GM13976 (cell line): ENCODE measurements around the gene FGF4.

Source experiments
- DNase-seq: peaks from one replicate; pipeline ENCODE4 v3.0.0; 2012; ENCODE audit warnings: low spot score
- in situ Hi-C: fragments of 300-500 bp; cut with MboI; formaldehyde crosslinking; loops from one replicate; pipeline ENCODE4 v1.12.0; 2022; ENCODE audit warnings: low sequenced_read_pairs, mixed read lengths, inconsistent platforms; ENCODE audit not compliant: unreplicated experiment
- TF ChIP-seq, protein P1 (sequence below): IDR thresholded peaks from 2 replicates; pipeline ENCODE4 v1.5.1; 2012; ENCODE audit warnings: borderline replicate concordance, mild to moderate bottlenecking; ENCODE audit not compliant: insufficient read depth; ENCODE audit errors: extremely low read depth, missing control alignments, control extremely low read depth

FGF4 gene

DNA sequence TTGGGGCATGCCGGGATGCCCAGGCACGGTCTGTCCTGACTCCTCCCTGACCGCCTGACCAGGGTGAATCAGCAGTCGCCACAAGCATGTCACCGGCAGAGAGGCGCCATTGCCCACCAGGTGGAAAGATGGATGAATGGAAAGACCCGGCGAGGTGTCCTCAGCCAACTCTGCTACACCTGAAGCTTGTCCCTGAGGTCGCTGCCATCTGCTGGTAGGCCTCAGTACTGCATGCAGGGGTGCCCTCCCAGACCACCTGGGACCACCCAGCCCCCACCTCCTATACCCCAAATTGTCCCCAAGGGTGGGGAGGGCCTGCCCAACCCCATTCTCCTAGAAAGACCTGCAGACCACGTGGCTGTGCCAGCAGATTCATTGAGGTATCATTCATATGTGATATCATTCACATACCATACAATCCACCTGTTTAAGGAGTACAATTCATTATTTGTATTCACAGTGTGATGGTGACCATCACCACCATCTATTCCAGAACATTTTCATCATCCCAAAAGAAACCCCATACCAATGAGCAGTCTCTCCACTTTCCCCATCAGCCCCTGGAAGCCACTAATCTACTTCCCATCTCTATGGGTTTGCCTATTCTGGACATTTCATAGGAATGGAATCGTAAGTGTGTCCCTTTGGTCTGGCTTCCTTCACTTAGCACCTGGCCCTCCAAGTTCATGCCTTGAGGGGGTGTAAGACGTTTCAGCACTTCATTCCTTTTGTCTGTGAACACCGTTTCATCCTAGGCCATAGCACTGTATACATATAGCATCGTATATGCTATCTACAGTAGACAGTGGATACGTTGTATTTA is 26.6 kb upstream of the FGF4 start:
- TF ChIP-seq, protein P1, sequence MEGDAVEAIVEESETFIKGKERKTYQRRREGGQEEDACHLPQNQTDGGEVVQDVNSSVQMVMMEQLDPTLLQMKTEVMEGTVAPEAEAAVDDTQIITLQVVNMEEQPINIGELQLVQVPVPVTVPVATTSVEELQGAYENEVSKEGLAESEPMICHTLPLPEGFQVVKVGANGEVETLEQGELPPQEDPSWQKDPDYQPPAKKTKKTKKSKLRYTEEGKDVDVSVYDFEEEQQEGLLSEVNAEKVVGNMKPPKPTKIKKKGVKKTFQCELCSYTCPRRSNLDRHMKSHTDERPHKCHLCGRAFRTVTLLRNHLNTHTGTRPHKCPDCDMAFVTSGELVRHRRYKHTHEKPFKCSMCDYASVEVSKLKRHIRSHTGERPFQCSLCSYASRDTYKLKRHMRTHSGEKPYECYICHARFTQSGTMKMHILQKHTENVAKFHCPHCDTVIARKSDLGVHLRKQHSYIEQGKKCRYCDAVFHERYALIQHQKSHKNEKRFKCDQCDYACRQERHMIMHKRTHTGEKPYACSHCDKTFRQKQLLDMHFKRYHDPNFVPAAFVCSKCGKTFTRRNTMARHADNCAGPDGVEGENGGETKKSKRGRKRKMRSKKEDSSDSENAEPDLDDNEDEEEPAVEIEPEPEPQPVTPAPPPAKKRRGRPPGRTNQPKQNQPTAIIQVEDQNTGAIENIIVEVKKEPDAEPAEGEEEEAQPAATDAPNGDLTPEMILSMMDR: peak; percentile 71
- peak; percentile 76 for DNase-seq
- in situ Hi-C loops: no loop called here

DNA sequence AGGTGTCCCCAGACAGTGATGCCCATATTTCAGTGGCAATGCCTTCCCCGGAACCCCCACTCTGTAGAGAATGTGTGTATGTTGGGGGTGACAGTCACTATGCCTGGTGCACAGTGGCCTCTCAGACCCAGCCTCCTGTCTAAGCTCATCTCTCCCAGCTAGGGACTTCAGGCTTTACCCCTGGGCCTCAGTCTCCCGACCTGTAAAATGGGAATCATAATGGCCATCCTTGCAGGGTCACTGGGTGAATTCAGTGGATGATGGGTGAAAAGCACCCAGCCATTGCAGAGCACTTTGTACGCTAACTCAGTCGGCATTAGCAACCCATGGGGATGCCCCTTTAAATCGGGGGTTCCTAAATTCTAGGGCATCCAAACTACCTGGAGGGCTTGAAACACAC is 25.1 kb upstream of the FGF4 start:
- no peak for DNase-seq
- TF ChIP-seq, protein P1: no peak
- in situ Hi-C loops: no loop called here

DNA sequence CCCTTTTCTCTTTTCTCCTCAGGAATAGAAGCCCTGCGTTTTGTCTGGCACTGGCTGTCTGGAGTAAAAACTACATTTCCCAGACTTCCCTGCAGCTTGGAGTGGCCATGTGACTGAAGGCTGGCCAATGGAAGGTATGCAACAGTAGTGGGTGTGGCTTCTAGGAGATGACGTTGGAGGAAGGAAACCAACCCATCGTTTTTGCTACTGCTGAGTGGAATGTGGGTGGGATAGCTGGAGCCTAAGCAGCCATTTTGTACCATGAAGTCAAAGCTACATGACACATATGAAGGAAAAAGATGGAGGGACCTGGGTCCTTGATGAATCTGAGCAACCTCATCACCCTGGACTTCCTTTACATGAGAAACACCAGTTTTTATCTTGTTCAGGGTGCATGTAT is 24.4 kb upstream of the FGF4 start:
- in situ Hi-C loops: no loop called here
- TF ChIP-seq, protein P1: no peak
- DNase-seq: no peak

DNA sequence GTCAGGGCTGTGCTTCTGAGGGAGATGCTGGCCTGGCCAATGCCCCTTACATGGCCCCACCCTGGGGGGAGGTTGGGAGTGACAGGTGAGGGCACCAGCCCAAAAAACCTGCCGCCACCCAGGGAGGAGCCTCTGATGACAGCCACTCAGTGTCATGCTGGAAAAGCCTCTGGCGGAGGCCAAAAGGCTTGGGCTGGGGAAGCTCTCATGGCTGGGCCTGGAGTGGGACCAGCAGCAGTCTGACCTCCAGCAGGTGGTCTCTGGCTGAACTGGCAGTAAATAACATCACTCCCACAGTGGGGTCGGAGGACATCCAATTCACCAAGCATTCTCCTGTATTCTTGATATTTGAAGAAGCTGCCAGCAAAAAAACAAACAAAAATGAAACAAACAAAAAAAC is 24.0 kb upstream of the FGF4 start:
- no peak for DNase-seq

DNA sequence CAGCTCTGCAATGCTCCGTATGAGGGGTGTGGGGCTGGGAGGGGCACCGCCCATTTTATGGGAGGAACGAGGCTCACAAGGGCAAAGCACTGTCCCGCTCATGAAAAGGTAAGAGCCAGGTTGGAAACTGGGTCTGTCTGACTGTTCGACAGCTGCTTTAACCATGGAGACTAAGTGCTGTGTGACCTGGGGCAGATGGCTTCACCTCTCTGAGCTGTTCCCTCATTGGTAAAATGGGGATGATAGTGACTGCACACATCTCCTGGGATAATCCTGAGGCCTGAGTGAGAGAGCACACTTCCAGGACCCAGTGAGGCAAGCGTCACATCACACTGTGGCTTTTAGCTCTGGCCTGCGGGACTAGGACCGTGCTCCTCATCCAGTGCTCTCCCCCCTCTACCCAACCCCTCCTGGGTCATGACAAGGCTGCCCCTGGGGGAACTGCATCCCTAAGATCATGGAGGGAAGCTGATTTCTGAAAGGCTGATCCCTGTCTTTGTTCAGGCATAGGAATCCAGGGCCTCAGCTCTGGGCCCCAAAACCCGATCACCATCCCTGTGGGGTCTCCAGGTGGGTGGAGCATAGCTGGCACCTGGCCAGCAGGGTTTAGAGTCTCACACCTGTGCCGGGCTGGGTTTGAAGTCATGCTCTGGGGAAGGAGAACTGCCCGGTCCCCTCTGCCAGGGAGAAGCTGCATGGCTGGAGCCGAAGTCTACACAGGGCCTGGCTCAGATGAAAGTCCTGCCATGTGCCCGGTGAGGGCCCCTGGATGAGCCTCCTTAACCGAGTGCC is 22.8 kb upstream of the FGF4 start:
- TF ChIP-seq, protein P1: no peak
- in situ Hi-C loops: no loop called here
- no peak for DNase-seq

More for the DNA sequence above, 24.0 kb upstream of the FGF4 start:
- TF ChIP-seq, protein P1: no peak
- in situ Hi-C loops: no loop called here

DNA sequence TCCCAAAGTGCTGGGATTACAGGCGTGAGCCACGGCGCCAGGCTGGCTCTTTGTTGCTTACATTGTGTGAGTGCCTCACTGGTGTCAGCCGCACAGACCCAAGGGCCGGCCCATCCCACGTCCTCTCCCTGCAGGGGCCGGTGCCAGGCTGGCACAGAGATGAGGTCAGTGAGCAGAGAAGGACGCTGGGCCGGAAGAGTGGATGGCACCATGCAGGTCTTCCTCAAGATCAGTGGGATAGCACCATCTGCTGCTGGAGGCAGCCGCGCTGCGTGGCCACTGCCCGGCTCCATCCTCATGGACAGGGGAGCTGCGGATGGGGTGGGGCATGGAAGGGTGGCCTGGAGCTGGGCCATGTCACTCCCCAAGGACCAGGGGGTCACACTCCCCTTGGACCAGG is 22.0 kb upstream of the FGF4 start:
- TF ChIP-seq, protein P1: no peak
- in situ Hi-C loops: no loop called here
- no peak for DNase-seq
